NCI-H2227 treated with DMSO at 0.1 percent for 48 hours (cell line): Measurements from ENCODE around the gene ZNF678.

ENCODE experiments used
- DNase-seq: peaks from one replicate; lab custom pipeline; 2025; lab: John Stamatoyannopoulos, UW

The ZNF678 gene

GRCh38 chr1:227718932-227719331, 155.6 kb downstream of the ZNF678 start:
- DNase-seq, result no peak

GRCh38 chr1:227723474-227723873, 160.1 kb downstream of the ZNF678 start:
- DNase-seq, result no peak

- no peak for DNase-seq
Observed at GRCh38 chr1:227725046-227725445, 161.7 kb downstream of the ZNF678 start.

GRCh38 chr1:227726318-227726717, 163.0 kb downstream of the ZNF678 start:
- no peak for DNase-seq
